GF-D8 (cell line): ENCODE measurements around the gene FHL2.

Experiments
- DNase-seq: peaks from one replicate; lab custom pipeline; 2025; lab: John Stamatoyannopoulos, UW

Gene FHL2

GRCh38 chr2:105378921-105379383 is 19.9 kb downstream of the FHL2 start:
- no peak for DNase-seq

- DNase-seq: no peak
Observed at GRCh38 chr2:105378276-105378840, 20.5 kb downstream of the FHL2 start.

- no peak for DNase-seq
Observed at GRCh38 chr2:105377871-105378270, 21.0 kb downstream of the FHL2 start.

GRCh38 chr2:105376789-105377240 is 22.0 kb downstream of the FHL2 start:
- DNase-seq: no peak

GRCh38 chr2:105376010-105376409 is 22.8 kb downstream of the FHL2 start:
- no peak for DNase-seq

GRCh38 chr2:105375001-105375561 is 23.8 kb downstream of the FHL2 start:
- no peak for DNase-seq

- no peak for DNase-seq
Observed at GRCh38 chr2:105373895-105374401, 24.9 kb downstream of the FHL2 start.

- no peak for DNase-seq
Observed at GRCh38 chr2:105373344-105373781, 25.5 kb downstream of the FHL2 start.

GRCh38 chr2:105371810-105372209 is 27.0 kb downstream of the FHL2 start:
- no peak for DNase-seq

GRCh38 chr2:105371156-105371555 is 27.7 kb downstream of the FHL2 start:
- DNase-seq: no peak

GRCh38 chr2:105369777-105370690 is 28.8 kb downstream of the FHL2 start:
- peak; percentile 70 for DNase-seq

- no peak for DNase-seq
Observed at GRCh38 chr2:105368759-105369408, 30.0 kb downstream of the FHL2 start.

- no peak for DNase-seq
Observed at GRCh38 chr2:105365206-105365605, 33.6 kb downstream of the FHL2 start.

GRCh38 chr2:105364436-105365139 is 34.3 kb downstream of the FHL2 start:
- no peak for DNase-seq

GRCh38 chr2:105362862-105363591 is 35.8 kb downstream of the FHL2 start:
- no peak for DNase-seq

- no peak for DNase-seq
Observed at GRCh38 chr2:105361102-105361889, 37.6 kb downstream of the FHL2 start.

GRCh38 chr2:105358593-105358992 is 40.3 kb downstream of the FHL2 start:
- DNase-seq: no peak

GRCh38 chr2:105357122-105357521 is 41.7 kb downstream of the FHL2 start:
- no peak for DNase-seq

GRCh38 chr2:105344704-105345345 is 54.0 kb downstream of the FHL2 start:
- no peak for DNase-seq
